NOMO-1 treated with dmso at 0.1 percent for 144 hours (cell line): Measurements from ENCODE around the gene MNT.

ENCODE experiments used
- DNase-seq: peaks from one replicate; lab custom pipeline; 2025; ENCODE audit not compliant: unreplicated experiment; lab: John Stamatoyannopoulos, UW

Gene MNT

GRCh38 chr17:2396568-2397246 lies 4.2 kb downstream of the MNT start:
- peak; percentile 93 for DNase-seq

GRCh38 chr17:2396192-2396567 lies 4.7 kb downstream of the MNT start:
- DNase-seq = no peak

- DNase-seq = no peak
Observed at GRCh38 chr17:2395258-2396181, 5.3 kb downstream of the MNT start.

GRCh38 chr17:2394775-2395201 lies 6.1 kb downstream of the MNT start:
- DNase-seq = no peak

GRCh38 chr17:2393954-2394749 lies 6.7 kb downstream of the MNT start:
- no peak for DNase-seq

DNA sequence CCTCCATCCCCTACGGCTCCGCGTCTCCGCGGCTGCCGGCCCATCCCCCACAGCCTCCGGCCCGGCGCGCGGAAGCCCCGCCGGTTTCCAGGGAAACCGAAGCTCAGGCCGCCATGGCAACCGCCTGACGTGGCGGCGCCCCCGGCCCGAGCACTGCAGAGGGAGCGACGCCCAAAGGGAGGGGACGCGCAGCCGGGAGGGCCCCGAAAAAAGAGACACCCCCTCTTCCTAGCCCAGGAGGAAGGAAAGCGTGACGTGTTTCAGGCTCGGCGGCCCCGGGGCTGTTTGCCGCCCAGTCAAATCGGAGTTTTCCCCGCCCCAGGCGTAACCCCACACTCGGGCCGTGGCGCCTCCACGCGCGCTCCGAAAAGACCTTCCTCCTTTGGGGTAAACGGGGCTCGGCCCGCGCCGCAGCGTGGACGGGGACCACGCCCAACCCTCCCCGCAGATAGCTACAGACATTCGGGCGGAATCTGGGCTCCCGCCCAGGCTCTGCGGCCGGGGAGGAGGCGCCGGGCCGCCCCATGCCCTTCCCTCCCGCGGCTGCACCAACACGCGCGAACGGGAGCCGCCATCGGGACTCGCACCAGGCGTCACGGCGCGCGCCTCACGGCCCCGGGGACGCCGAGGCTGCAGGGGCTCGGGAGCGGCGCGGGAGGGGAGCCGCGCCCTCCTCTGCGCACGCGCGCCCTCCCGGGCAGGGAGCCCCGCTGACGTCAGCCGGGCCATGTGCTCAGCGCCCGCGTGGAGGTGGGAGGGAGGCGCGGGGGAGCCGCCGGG lies 7.5 kb downstream of the MNT start:
- peak; percentile 85 for DNase-seq

DNA sequence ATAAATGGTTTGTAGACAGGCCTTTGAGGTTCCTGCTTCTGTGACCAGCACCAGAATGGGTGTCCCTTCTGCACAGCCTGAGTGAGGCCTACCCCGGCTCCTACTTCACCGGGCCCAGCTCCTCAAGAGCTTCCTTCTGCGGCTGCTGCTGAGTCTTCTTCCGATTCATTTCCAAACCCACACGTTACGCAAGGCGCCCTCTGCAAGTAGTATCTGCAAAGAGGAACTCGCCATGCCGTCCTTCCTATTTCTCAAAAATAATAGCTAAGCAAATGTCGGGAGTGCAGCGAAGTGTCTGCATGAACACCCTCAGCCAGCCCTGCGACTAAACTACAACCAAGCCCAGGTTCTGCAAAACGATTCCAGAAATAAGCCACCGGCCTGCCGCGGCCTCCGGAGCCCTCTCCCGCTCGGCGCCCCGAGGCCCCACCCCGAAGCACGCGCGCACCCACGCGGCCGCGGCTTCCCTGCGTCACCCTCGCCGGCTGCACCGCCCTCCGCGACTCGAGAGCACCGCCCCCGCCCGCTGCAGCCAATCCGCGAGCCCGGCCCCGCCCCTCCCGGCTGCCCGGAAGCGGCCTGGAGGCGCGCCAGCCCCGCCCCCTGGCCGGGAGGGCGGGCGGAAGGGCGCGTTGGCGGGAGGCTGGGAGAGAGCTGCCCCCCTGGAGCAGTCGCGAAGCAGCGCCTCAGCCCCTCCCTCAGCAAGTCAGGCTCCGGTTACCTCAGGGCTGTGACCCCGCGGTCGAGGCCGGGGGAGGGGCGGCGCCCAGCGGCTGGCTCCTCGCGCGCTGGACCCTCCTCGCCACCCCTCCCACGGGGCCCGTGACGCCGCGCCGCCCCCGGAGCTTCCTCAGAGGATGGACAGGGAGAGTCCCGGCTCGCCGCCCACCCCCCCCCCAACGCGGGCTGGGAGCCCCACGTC lies 8.3 kb downstream of the MNT start:
- DNase-seq = peak; percentile 97

DNA sequence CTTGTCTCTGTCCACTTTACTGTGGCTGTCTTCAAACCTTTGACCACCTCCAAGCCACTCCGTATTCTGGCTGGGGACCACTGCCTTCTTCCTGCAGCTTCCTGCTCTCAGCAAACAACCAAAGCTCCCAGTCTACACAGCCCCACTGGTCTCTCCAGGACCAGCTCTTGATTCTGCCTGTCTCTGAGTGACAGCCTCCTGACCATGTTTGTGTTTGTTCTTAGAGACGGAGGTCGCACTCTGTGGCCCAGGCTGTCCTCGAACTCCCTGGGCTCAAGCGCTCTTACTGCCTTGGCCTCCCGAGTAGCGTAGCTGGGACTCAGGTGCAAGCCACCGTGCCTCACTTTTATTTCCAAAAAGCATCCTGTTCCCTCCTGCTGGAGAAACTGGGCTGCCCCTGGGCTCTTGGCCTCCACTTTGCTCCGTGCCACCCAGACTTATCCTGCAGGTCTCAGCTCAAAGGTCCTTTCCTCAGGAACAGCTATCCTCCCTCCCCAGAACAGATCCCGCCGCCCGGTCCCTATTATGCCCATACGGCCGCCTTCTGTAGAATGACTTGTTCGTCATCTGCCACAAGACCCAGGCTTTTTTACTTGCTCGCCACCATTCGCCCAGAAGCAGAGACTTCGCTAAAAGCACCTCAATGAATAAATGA lies 9.1 kb downstream of the MNT start:
- DNase-seq = no peak

GRCh38 chr17:2390199-2390836 lies 10.5 kb downstream of the MNT start:
- no peak for DNase-seq

DNA sequence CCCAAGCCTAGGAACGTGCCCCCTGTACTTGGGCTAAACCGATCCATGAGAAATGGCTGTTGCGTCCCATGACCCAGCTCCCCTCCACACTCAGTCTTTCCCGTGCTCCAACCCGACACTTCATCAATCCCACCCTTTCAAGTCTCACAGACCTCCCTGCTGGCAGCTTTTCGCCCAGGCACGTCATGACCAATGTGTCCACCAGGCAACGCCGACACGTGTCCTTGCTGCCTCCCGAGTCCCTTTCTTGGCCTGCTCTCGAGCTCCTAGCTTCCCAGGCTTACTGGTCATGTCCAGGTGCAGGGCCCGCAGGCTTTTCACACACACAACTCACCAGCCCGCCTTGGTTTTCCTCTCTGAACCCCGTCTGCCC lies 12.2 kb downstream of the MNT start:
- DNase-seq = no peak

DNA sequence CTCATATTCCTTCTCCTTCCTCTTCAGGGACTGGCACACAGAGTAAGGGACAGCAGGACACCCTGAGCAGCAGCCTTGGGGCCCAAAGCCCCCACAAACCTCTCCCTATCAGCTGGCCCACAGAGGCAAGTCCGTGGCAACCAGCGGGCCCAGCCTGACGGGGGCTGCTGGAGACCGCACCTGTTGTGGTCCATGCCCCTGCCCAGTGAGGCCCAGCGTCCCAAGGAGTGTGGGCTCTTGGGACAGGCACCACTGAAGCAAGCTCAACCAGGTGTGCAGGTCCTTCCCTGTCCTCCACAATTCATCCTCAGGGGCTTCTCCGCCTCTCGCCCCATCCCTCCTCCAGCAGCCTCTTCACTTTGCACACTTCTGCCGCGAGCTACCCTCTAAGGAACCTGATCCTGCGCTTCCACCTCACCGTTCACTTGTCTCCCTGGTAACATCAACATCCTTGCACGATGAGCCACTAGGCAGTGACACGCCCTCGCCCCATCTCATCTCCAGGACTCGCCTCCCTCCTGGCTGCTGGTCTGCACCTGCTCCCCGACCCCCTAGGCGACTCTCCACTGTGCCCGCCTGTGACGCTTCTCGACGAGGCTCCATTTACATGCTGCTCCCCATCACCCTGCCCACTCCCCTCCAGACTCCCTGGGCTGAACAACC lies 12.7 kb downstream of the MNT start:
- no peak for DNase-seq

GRCh38 chr17:2387086-2388019 lies 13.5 kb downstream of the MNT start:
- no peak for DNase-seq

DNA sequence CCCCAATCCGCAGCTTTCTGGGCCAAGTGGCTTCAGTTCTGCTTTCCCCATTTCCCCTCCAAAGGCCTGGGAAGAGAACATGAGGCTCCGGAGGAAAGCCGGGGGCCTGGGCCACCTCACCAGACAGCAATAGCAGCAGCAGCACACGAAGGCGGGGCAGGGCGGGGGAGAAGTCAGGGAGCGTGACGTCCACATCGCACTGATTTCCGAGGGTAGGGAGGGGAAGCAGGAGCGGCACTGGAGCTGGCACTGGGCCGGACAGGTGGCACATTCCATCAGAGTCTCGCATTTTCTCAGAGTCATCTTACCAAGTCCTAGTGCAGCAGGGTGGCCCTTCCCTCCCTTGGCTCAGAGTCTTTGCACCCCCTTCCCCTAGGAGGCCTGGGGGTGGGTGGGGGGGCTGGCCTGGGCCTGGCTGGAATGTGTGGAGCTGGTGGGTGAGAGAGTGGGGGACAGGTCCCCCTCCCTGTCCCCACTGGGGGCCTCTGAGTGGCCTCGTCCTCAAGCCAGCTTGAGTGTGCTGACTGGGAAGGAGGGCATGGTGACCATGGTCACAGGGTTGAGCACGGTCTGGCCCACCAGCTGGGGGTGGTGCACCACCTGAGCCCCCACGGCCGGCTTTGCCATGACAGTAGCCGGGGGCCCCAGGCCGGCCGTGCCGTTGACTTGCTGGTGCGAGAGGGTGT lies 14.3 kb downstream of the MNT start:
- DNase-seq = no peak

DNA sequence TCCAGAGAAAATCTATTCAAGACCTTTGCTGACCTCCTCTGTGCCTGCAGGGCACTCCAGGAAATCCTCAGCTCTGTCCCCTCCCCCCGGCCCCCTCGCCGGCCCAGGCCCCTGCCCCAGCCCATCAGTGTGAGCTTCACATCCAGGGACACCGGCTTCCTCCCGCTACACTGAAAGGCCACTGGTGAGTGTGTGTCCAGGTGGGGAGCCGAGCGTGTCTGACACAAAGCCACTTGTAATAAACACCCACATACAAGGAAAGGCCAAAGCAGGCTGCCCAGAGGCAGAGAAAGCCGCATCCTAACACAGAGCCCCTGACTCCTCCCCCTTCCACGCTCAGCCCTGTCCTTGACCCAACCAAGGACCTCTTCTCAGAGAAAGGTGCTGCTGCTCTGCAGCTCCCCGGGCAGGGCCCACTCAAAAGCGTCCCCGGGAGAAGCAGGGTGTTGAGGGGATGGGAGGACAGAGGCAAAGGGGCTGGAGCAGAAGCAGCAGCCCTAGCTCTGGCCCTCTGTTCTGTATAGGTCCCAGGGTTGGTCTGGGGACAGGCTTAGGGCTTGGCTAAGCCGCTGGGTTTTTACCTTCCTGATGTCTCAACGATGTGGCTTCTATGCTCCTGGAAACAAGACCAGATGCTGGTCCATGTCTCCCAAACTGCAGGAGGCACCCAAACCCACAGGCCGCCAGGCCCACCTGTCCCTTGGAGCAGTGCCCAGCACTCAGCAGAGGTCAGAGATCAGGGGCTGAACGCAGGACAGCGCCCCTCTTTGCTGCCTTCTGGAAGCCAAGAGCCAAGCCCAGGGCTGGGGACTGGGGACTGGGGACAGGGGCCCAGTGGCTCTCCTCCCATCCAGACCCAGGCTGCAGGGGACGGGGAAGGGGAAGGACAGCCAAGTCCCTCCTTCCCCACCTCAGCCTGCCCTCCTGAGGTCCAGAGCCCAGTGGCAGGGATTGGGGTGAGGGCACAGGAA lies 15.3 kb downstream of the MNT start:
- no peak for DNase-seq

- no peak for DNase-seq
Observed at GRCh38 chr17:2384439-2385127, 16.3 kb downstream of the MNT start.
